Mesenchymal stem cell (in vitro differentiated cells and primary cell): ENCODE measurements around the gene CCDC187.

ENCODE experiments used
- DNase-seq: peaks from one replicate; pipeline ENCODE4 v3.0.0-alpha.2; 2013
- H2AFZ ChIP-seq: one replicate; pipeline ENCODE4 v1.6.1; 2013; ENCODE audit warnings: low read depth, mild to moderate bottlenecking, control low read depth, inconsistent platforms, low read length, moderate library complexity
- H2AK5ac ChIP-seq: 2 replicates; pipeline ENCODE4 v1.6.1; 2013; ENCODE audit warnings: low read length, moderate library complexity, mild to moderate bottlenecking, inconsistent platforms; ENCODE audit not compliant: severe bottlenecking
- H2BK120ac ChIP-seq: one replicate; pipeline ENCODE4 v1.6.1; 2013; ENCODE audit warnings: low read depth, mild to moderate bottlenecking, inconsistent platforms, low read length, moderate library complexity
- H2BK12ac ChIP-seq, 2 experiments: one replicate each; pipeline ENCODE4 v1.6.1; 2013; ENCODE audit warnings: inconsistent platforms in 2 of 2, low read length in 2 of 2, mild to moderate bottlenecking in 2 of 2, moderate library complexity in 2 of 2, control low read depth in 1 of 2
- H2BK15ac ChIP-seq: one replicate; pipeline ENCODE4 v1.6.1; 2013; ENCODE audit warnings: mild to moderate bottlenecking, low read depth, inconsistent platforms; ENCODE audit not compliant: poor library complexity, severe bottlenecking
- H2BK5ac ChIP-seq: 2 replicates; pipeline ENCODE4 v1.6.1; 2013; ENCODE audit warnings: low read depth, mild to moderate bottlenecking, low read length, control low read depth, inconsistent platforms; ENCODE audit not compliant: poor library complexity, severe bottlenecking
- H3K14ac ChIP-seq, 2 experiments: one replicate each; pipeline ENCODE4 v1.6.1; 2013; ENCODE audit warnings: inconsistent platforms in 2 of 2, low read length in 2 of 2, control low read depth in 1 of 2, mild to moderate bottlenecking in 1 of 2, moderate library complexity in 1 of 2
- H3K18ac ChIP-seq, 2 experiments: one replicate each; pipeline ENCODE4 v1.6.1; 2013; ENCODE audit warnings: inconsistent platforms in 2 of 2, low read length in 2 of 2, control low read depth in 1 of 2, low read depth in 1 of 2, mild to moderate bottlenecking in 1 of 2
- H3K23ac ChIP-seq, 2 experiments: one replicate each; pipeline ENCODE4 v1.6.1; 2013; ENCODE audit warnings: inconsistent platforms in 2 of 2, low read length in 2 of 2, mild to moderate bottlenecking in 2 of 2, moderate library complexity in 2 of 2, control low read depth in 1 of 2
- H3K27ac ChIP-seq: 2 replicates; pipeline ENCODE4 v1.5.1; 2013; ENCODE audit warnings: mild to moderate bottlenecking, moderate library complexity, low read length, control low read depth, inconsistent platforms; ENCODE audit not compliant: poor library complexity, severe bottlenecking
- H3K27me3 ChIP-seq, 2 experiments: 2 replicates each; pipeline versions ENCODE4 v1.6.1 to v1.7.0; 2013; ENCODE audit warnings: low read length in 2 of 2, mild to moderate bottlenecking in 2 of 2, moderate library complexity in 2 of 2, control low read depth in 1 of 2, inconsistent platforms in 1 of 2; ENCODE audit not compliant: control insufficient read depth in 1 of 2, insufficient read depth in 1 of 2
- H3K36me3 ChIP-seq, 2 experiments: 2 replicates each; pipeline versions ENCODE4 v1.6.1 to v1.7.0; 2013; ENCODE audit warnings: low read length in 2 of 2, control low read depth in 1 of 2, inconsistent platforms in 1 of 2, low read depth in 1 of 2, mild to moderate bottlenecking in 1 of 2; ENCODE audit not compliant: insufficient read depth in 2 of 2, control insufficient read depth in 1 of 2
- H3K4ac ChIP-seq, 2 experiments: one replicate each; pipeline ENCODE4 v1.6.1; 2013; ENCODE audit warnings: inconsistent platforms in 2 of 2, low read length in 2 of 2, mild to moderate bottlenecking in 2 of 2, moderate library complexity in 2 of 2, control low read depth in 1 of 2, low read depth in 1 of 2
- H3K4me1 ChIP-seq: 2 replicates; pipeline ENCODE4 v1.6.1; 2013; ENCODE audit warnings: low read depth, low read length, control low read depth; ENCODE audit not compliant: control insufficient read depth, insufficient read depth
- H3K4me2 ChIP-seq: 2 replicates; pipeline ENCODE4 v1.6.1; 2013; ENCODE audit warnings: low read length, mild to moderate bottlenecking, inconsistent platforms; ENCODE audit not compliant: poor library complexity, severe bottlenecking
- H3K4me3 ChIP-seq, 2 experiments: 2 replicates each; pipeline versions ENCODE4 v1.5.1 to v1.7.0; 2013; ENCODE audit warnings: low read length in 2 of 2, mild to moderate bottlenecking in 2 of 2, control low read depth in 1 of 2, low read depth in 1 of 2; ENCODE audit not compliant: insufficient read depth in 1 of 2
- H3K79me1 ChIP-seq: replicated peaks from 2 replicates; pipeline ENCODE4 v1.6.1; 2013; ENCODE audit warnings: mild to moderate bottlenecking, control low read depth, low read length, inconsistent platforms; ENCODE audit not compliant: poor library complexity, severe bottlenecking
- H3K9ac ChIP-seq: 2 replicates; pipeline ENCODE4 v1.7.0; 2013; ENCODE audit warnings: mild to moderate bottlenecking, low read length, moderate library complexity
- H3K9me3 ChIP-seq: 2 replicates; pipeline ENCODE4 v1.7.0; 2013; ENCODE audit warnings: mild to moderate bottlenecking, low read length; ENCODE audit not compliant: control insufficient read depth
- H4K8ac ChIP-seq: one replicate; pipeline ENCODE4 v1.6.1; 2013; ENCODE audit warnings: inconsistent platforms, mild to moderate bottlenecking, low read length, moderate library complexity
- H4K91ac ChIP-seq: one replicate; pipeline ENCODE4 v1.6.1; 2013; ENCODE audit warnings: mild to moderate bottlenecking, low read length, inconsistent platforms
- WGBS: methylation state at CpG from one replicate; pipeline ENCODE4 v1.1.7; 2013; ENCODE audit warnings: mixed read lengths; 5-methylcytosine and 5-hydroxymethylcytosine counted together

Gene CCDC187

GRCh38 chr9:136307215-136307750 is 3.4 kb upstream of the CCDC187 start:
- Histone ChIP-seq H3K27ac (no peak overlapping the region), H3K4me1 (peaks cover 12% of the 10 kb centered on the region), H3K14ac (peak overlapping the region in 1 of 2 experiments; percentile 72), H3K18ac (peak overlapping the region in 1 of 2 experiments; percentile 14), H2BK12ac (no peak overlapping the region), H2BK5ac (no peak overlapping the region), H2BK15ac (no peak overlapping the region), H3K79me1 (no peaks in the 10 kb centered on the region), H3K4ac (no peak overlapping the region), H3K4me2 (no peak overlapping the region), H2AFZ (no peak overlapping the region), H3K9ac (no peak overlapping the region), H3K23ac (no peak overlapping the region), H3K9me3 (no peaks in the 10 kb centered on the region), H4K8ac (no peak overlapping the region), H4K91ac (peak overlapping the region; percentile 20), H2AK5ac (no peak overlapping the region), H3K36me3 (no peaks in the 10 kb centered on the region), H2BK120ac (no peak overlapping the region), H3K4me3 (no peak overlapping the region), H3K27me3 (peaks cover 0 to 62% of the 10 kb centered on the region in 2 experiments)
- peak; percentile 16 for DNase-seq
- WGBS, result 82% methylated on average over 4 of the region's 4 CpGs

- DNase-seq, result peak; percentile 18
- no peak overlapping the region for H4K8ac ChIP-seq
- no peaks in the 10 kb centered on the region for H3K36me3 ChIP-seq
- no peak overlapping the region for H2BK15ac ChIP-seq
- H3K9me3 ChIP-seq, result no peaks in the 10 kb centered on the region
- H3K79me1 ChIP-seq, result no peaks in the 10 kb centered on the region
- no peak overlapping the region for H3K9ac ChIP-seq
- H3K4ac ChIP-seq, result no peak overlapping the region
- WGBS, result 72% methylated on average over 34 of the region's 34 CpGs
- no peak overlapping the region for H2AK5ac ChIP-seq
- H3K14ac ChIP-seq, result no peak overlapping the region
- no peak overlapping the region for H3K18ac ChIP-seq
- H3K4me1 ChIP-seq, result peaks cover 12% of the 10 kb centered on the region
- no peak overlapping the region for H2BK12ac ChIP-seq
- peaks cover 0 to 62% of the 10 kb centered on the region in 2 experiments for H3K27me3 ChIP-seq
- no peak overlapping the region for H3K27ac ChIP-seq
- H2BK5ac ChIP-seq, result no peak overlapping the region
- no peak overlapping the region for H3K4me3 ChIP-seq
- no peak overlapping the region for H2BK120ac ChIP-seq
- no peak overlapping the region for H4K91ac ChIP-seq
- H3K23ac ChIP-seq, result no peak overlapping the region
- H2AFZ ChIP-seq, result no peak overlapping the region
- no peak overlapping the region for H3K4me2 ChIP-seq
These were observed 2.6 kb upstream of the CCDC187 start for GRCh38 chr9:136306211-136307208.

GRCh38 chr9:136305804-136306203 is 1.9 kb upstream of the CCDC187 start:
- Histone ChIP-seq H3K36me3 (no peaks in the 10 kb centered on the region), H4K8ac (no peak overlapping the region), H2BK12ac (no peak overlapping the region), H3K4me2 (no peak overlapping the region), H4K91ac (no peak overlapping the region), H3K27ac (no peak overlapping the region), H3K14ac (no peak overlapping the region), H3K79me1 (no peaks in the 10 kb centered on the region), H2BK5ac (no peak overlapping the region), H3K4me1 (peaks cover 10% of the 10 kb centered on the region), H3K9ac (no peak overlapping the region), H3K9me3 (no peaks in the 10 kb centered on the region), H3K27me3 (peaks cover 0 to 62% of the 10 kb centered on the region in 2 experiments), H2AFZ (no peak overlapping the region), H3K4me3 (no peak overlapping the region), H3K23ac (no peak overlapping the region), H3K4ac (no peak overlapping the region), H3K18ac (no peak overlapping the region), H2BK15ac (no peak overlapping the region), H2AK5ac (no peak overlapping the region), H2BK120ac (no peak overlapping the region)
- WGBS, result 86% methylated on average over 18 of the region's 18 CpGs
- DNase-seq, result no peak

- peaks cover under 1 to 62% of the 10 kb centered on the region in 2 experiments for H3K27me3 ChIP-seq
- no peaks in the 10 kb centered on the region for H3K36me3 ChIP-seq
- H2BK15ac ChIP-seq, result no peak overlapping the region
- no peak for DNase-seq
- H2AK5ac ChIP-seq, result no peak overlapping the region
- H3K23ac ChIP-seq, result no peak overlapping the region
- no peak overlapping the region for H2BK120ac ChIP-seq
- no peak overlapping the region for H2BK5ac ChIP-seq
- no peak overlapping the region for H3K18ac ChIP-seq
- H2BK12ac ChIP-seq, result no peak overlapping the region
- no peaks in the 10 kb centered on the region for H3K79me1 ChIP-seq
- H3K4me2 ChIP-seq, result no peak overlapping the region
- no peak overlapping the region for H3K14ac ChIP-seq
- H3K4ac ChIP-seq, result no peak overlapping the region
- H4K91ac ChIP-seq, result no peak overlapping the region
- H4K8ac ChIP-seq, result no peak overlapping the region
- H3K4me1 ChIP-seq, result peaks cover 10% of the 10 kb centered on the region
- H2AFZ ChIP-seq, result no peak overlapping the region
- WGBS, result 82% methylated on average over 13 of the region's 13 CpGs
- H3K9ac ChIP-seq, result no peak overlapping the region
- no peak overlapping the region for H3K4me3 ChIP-seq
- H3K9me3 ChIP-seq, result no peaks in the 10 kb centered on the region
- H3K27ac ChIP-seq, result no peak overlapping the region
These were observed 1.1 kb upstream of the CCDC187 start for GRCh38 chr9:136304981-136305380.
